GM12865 (cell line): ENCODE results near the gene LUM.

ENCODE experiments used
- DNase-seq: peaks from one replicate; pipeline ENCODE4 v3.0.0; 2010; ENCODE audit warnings: low read depth
- H3K4me3 ChIP-seq: 2 replicates; pipeline ENCODE4 v1.5.1; 2011; ENCODE audit warnings: mild to moderate bottlenecking, low read depth, low read length, control low read depth
- TF ChIP-seq, protein P1 (sequence below): IDR thresholded peaks from 2 replicates; pipeline ENCODE4 v1.5.1; 2011; ENCODE audit warnings: low read length, control low read depth, low read depth, inconsistent platforms; ENCODE audit not compliant: insufficient read depth; ENCODE audit errors: missing control alignments

Gene LUM

DNA sequence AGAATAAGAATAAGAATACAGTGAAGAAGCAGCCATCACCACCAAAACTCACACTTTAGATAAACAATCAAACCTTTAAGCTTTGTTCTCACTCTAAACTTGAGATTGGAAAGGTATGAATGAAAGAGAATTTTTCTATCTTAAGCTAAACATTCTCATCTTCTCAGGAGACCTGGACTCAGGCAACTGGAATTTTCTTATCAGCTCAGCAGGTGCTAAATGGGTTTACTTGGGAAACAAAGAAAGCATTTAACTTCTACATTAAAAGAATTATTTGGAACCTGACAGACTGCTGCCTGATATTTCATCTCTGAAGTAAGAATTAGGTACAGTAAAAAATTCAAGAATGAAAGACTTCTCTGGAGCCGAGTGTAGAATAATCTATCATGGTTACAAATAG is 32.8 kb downstream of the LUM start:
- H3K4me3 ChIP-seq, result no peak overlapping the region
- TF ChIP-seq, protein P1, sequence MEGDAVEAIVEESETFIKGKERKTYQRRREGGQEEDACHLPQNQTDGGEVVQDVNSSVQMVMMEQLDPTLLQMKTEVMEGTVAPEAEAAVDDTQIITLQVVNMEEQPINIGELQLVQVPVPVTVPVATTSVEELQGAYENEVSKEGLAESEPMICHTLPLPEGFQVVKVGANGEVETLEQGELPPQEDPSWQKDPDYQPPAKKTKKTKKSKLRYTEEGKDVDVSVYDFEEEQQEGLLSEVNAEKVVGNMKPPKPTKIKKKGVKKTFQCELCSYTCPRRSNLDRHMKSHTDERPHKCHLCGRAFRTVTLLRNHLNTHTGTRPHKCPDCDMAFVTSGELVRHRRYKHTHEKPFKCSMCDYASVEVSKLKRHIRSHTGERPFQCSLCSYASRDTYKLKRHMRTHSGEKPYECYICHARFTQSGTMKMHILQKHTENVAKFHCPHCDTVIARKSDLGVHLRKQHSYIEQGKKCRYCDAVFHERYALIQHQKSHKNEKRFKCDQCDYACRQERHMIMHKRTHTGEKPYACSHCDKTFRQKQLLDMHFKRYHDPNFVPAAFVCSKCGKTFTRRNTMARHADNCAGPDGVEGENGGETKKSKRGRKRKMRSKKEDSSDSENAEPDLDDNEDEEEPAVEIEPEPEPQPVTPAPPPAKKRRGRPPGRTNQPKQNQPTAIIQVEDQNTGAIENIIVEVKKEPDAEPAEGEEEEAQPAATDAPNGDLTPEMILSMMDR, result no peak
- no peak for DNase-seq

DNA sequence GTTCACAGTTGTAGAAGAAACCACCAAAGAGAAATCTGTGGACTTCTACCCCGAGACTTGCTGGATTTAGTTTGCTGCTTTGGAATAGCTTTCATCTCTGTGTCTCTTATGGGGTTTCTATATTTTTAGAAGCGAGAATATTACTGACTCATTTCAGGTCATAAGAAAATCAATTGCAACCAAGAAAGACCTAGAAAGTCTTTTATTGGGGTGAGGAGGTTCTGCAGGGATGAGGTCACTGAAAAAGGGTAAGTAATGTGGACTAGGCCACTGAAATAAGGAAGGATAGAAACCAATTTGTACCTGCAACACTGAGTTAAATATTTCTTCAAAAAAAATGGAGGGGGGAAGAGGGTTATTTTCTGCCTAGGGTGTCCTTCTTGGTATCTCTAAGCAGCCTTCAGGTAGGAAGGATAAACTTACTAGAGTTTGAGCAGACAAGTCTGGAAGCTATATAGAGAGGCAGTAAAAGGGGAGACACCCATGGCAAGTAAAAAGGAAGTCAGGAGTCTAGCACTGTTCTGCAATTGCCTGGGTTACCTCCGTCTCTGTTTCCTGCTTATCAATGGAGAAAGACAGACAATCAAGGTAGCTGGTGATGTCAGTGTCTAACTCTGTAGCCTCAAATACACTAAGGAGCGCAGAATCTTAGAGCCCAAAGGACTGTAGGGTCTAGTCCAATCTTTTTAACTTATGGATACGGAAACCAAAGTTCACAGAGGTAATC is 33.9 kb downstream of the LUM start:
- TF ChIP-seq, protein P1, result no peak
- no peak overlapping the region for H3K4me3 ChIP-seq
- DNase-seq, result no peak

DNA sequence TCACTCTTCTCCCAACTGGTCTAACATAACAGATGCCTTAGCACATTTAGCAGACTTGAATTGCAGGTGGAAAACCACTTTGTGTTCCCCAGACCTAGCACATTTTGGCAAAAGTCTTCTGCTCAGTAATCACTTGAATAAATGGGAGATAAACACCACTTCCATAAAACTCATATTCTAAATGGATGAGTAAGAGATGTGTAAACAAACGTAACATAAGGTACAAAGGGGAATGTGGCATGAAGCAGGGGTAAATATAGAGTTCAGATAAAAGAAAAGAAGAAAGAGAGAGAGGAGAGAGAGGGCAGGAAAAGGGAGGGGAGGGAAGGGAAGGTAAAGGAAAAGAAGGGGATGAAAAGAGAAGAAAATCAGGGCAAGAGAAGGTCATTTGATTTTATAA is 36.4 kb downstream of the LUM start:
- no peak for DNase-seq
- no peak overlapping the region for H3K4me3 ChIP-seq
- TF ChIP-seq, protein P1, result no peak

DNA sequence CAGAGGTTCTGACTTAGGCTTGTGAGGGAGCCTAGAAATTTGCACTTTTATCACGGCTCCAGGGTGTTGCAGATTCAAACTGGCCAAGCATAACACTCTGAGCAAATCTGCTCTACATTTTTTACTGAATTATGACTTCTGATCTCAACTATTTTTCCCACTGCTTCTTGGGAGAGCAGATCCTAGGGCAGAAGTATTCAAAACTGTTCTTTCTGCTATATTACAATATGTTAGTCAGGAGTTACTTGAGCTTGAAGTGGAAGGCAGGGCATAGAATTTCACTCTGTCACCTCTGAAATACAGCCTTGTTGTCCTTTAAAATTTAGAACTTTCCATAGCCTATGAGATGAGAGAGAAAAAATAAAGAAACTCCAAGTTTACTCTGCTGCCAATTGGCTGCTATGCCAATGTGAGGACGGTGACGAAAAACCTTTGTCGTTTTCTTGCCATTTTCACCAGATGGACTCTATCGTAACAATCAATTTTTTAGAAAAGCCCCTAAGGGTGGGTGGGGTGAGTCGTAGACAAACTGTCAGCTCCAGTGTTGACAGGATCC is 37.1 kb downstream of the LUM start:
- DNase-seq, result no peak
- TF ChIP-seq, protein P1, result no peak
- H3K4me3 ChIP-seq, result no peak overlapping the region

DNA sequence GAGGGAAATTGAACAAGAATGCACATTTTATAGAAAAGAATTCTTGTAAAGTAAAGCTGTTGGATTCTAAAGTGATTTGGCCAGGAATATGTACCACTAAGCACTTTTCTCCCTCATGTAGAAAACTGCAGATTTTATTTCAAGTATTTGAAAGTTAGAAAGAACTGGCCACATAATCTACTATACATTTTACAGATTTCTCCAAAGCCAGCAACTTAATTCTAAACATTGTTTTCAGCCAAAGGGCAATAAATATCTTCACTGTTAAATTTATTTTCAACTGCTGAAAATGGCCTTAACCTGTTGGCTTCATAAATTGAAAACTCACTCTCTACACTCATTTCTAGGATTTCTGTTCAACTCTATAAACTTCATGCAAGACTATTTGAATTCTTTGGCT is 37.9 kb downstream of the LUM start:
- no peak for DNase-seq
- H3K4me3 ChIP-seq, result no peak overlapping the region
- TF ChIP-seq, protein P1, result no peak

DNA sequence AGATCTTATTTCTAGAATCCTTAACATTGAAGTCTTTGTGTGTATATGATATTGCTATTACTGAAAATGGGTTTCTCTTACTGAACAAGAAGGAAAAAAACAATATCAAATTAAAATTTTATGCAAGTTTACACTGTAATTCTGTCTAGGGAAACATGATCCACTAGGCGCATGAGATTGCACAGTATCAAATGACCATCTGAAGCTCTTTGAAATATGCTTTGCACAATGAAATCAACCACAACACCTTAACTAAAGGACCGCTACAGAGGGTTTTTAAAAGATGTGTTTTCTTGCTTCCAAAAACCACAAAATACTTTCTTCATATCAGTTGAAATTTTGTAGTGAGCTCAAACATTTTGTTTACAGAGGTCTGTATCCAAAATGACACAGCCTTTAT is 38.4 kb downstream of the LUM start:
- TF ChIP-seq, protein P1, result no peak
- DNase-seq, result no peak
- H3K4me3 ChIP-seq, result no peak overlapping the region

DNA sequence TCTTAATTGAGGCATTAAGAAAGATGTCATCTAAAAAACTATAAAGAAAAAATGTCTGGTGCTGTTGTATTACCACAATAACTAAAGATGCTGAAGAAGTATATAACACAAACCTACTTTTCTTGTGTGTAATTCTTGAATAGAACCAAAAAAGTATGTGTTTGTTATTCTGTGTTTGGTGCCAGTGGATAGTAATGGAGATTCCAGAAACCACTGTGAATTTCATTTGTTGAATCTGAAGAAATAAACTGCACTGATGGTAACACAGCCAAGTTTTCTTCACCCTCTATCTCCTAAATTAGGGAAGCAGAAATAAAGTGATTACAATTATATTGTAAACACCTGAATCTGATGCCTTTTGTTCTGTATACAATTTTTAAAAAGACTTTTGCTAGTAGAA is 40.4 kb downstream of the LUM start:
- TF ChIP-seq, protein P1, result no peak
- no peak for DNase-seq
- H3K4me3 ChIP-seq, result no peak overlapping the region
